Stimulated activated CD8-positive, alpha-beta memory T cell treated with anti-CD3 and anti-CD28 coated beads, Interleukin-4, amount 100 ng/mL, for 48 hours (primary cell): ENCODE results near the gene KAZALD1.

Experiments used
- DNase-seq: peaks from one replicate; pipeline ENCODE4 v3.0.0-alpha.2; 2020

Gene KAZALD1

GRCh38 chr10:101099901-101100300, 38.1 kb downstream of the KAZALD1 start:
- DNase-seq: no peak

GRCh38 chr10:101101372-101101881, 39.6 kb downstream of the KAZALD1 start:
- DNase-seq: no peak

GRCh38 chr10:101103430-101103829, 41.6 kb downstream of the KAZALD1 start:
- no peak for DNase-seq

DNA sequence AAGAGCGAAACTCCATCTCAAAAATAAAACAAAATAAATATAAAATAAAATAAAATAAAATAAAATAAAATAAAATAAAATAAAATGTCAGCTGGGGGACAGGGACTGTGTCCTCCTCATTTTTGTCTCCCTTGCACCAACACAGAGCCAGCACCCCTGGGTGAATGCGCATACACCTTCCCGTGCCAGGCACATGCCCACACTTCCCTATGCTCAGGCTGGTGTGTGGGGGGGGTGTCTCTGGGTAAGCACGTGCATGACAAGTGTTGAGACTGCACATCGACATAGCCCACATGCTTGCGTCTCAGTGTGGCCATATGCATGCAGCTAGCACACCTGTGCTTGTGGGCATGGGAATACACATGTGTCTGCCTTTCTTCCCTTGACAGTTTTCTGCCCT, 44.6 kb downstream of the KAZALD1 start:
- no peak for DNase-seq

DNA sequence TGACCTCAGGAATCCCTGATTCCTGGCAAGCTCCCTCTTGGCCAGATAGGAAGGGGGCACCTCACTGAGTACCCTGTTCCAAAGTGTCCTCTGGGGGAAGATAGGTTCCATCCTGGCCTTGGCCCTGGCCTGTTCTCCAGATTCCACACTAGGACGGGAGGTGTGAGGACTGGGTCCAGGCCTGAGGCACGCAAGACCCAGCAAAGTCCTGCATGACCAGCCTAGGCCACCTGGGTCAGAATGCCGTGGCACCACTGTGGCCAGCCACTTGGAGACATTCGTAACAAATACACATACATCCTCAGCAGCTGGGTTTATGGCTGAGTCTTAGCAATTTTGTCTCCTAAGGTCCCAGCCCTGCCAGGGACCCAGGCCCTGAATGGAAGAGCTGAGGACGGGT, 46.0 kb downstream of the KAZALD1 start:
- no peak for DNase-seq

DNA sequence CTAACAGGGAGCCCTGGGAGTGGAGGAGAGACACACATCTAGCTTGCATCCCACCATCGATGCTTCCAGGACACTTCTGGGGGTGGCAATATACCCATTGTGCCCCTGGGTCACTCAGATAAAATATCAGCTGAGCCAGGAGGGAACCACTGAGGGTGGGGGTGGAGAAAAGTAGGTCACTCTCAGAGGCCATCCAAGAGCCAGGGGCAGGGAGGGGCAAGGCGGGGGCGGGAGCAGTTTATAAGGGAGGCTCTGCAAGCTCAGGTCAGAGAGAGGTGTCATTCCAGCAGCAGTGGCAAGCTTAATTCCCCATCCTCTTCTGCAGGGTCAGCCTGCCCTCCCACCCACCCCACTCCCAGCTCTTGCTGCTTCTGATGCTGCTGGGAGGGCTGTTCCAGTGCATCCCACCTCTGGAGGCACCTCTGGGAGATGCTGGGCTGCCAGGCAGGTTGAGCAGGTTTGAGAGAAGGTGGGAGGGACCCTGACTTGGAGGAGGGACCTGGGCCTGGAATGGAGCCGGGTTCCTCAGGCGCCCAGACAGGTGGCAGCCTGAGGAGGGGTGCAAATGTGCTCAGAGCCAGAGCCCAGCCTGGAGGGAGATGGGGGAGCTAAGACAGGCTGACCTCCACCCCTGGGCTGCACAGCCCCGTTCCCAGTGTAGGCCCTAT, 49.2 kb downstream of the KAZALD1 start:
- DNase-seq: no peak

DNA sequence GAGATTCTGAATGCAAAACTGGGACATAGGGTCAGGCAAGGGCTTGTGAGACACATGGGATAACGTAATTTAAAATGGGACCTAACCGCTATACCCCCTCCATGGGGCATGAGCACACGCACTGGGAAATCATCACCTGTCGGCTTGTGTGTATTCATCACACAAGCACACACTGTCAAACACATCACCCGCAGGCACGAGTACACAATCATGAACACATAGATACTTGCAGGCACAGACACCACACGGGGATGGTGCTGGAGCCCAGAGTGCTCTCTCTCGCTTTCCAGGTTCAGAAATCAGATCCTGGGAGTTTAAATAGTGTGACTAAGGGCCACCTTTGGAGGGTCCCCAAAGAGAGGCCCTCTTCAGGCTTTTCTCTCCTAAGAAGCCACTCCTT, 49.8 kb downstream of the KAZALD1 start:
- no peak for DNase-seq

DNA sequence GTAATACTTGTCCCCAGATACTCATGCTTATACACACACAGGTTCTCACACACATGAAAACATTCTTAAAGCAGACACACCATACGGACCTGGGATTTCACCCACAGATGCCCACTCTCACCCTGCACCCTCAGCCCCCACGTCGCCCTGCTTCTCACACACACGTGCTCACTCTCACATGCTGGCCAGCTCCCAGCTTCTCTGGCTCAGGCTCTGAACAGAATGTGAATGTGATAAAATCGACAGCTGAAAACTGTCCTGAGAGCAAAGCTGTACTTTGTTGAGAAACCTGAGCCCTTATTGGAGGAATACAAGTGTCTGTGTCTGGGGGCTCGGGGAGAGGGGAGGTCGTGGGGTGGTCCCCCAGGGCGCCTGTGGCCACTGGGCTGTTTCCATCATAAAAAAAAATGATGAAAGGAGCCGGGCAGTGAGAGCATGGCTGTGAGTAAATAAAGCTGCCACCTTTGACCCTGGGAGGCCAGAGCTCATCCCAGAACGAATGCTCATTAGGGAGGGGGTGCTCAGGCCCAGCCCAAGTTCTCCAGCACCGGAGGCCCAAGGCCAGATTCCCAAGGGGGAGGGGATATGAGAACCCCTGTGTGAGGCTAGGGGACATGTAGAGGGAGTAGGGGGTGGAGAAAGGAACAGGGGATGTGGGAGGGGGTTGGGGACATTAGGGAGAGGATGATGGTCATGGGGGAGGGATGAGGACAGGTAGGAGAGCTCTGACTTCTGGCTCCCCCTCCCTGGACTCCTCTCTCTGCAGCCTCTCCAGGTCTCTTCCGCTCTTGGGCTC, 51.2 kb downstream of the KAZALD1 start:
- DNase-seq: no peak

- DNase-seq: no peak
These were observed 52.2 kb downstream of the KAZALD1 start for GRCh38 chr10:101113890-101114403.

GRCh38 chr10:101114646-101115045, 52.9 kb downstream of the KAZALD1 start:
- DNase-seq: no peak
